PFSK-1 (cell line): ENCODE measurements around the gene PIF1.

Experiments
- FOXP2 ChIP-seq: optimal IDR thresholded peaks from 2 replicates; pipeline ENCODE3; 2011; ENCODE audit warnings: borderline replicate concordance, control low read depth, inconsistent platforms; ENCODE audit not compliant: insufficient read depth; ENCODE audit errors: extremely low read length, extremely low read depth
- POLR2AphosphoS5 ChIP-seq: IDR thresholded peaks from 2 replicates; pipeline ENCODE4 v1.6.1; 2012; ENCODE audit warnings: low read depth, mild to moderate bottlenecking, control low read depth, low read length, moderate library complexity
- REST ChIP-seq, 2 experiments: IDR thresholded peaks; 2 replicates each; pipeline versions ENCODE4 v1.6.1 to v1.8.0; 2011 to 2012; ENCODE audit warnings: low read depth in 2 of 2, low read length in 2 of 2, control low read depth in 1 of 2, inconsistent platforms in 1 of 2, mild to moderate bottlenecking in 1 of 2, moderate library complexity in 1 of 2; ENCODE audit not compliant: insufficient read depth in 1 of 2
- SIN3A ChIP-seq: IDR thresholded peaks from 2 replicates; pipeline ENCODE4 v1.6.1; 2012; ENCODE audit warnings: mild to moderate bottlenecking, low read length, moderate library complexity, borderline replicate concordance; ENCODE audit not compliant: insufficient read depth
- TAF1 ChIP-seq: IDR thresholded peaks from 2 replicates; pipeline ENCODE4 v1.6.1; 2012; ENCODE audit warnings: low read length, control low read depth, borderline replicate concordance; ENCODE audit not compliant: insufficient read depth

Gene PIF1

GRCh38 chr15:64865126-64865997 lies 39.9 kb upstream of the PIF1 start:
- TF ChIP-seq POLR2AphosphoS5 (no peak), FOXP2 (no peak), SIN3A (no peak), REST (IDR thresholded peaks at IDR 0.05; ENCODE audit: insufficient read depth in 1 of 2, low read depth in 2 of 2, low read length in 2 of 2) (no peak), TAF1 (no peak)

DNA sequence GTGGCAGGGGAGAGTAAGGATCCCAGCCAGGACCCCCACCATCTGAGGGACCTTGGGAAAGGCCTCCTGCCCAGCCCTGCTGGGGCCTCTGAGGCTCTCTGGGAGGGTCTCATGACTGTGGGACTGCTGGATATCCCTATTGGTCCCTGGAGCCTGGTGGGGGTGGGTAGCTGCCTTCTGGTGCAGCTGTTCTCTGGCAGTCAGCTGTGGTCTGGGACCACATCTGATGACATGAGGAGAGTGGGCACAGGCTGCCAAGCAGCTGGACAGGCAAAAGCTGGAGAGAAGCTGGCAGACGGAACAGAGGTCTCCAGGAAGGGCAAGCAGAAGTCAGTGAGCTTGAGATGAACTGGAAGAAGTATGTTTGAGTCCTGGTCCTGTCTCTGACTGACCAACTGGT lies 38.6 kb upstream of the PIF1 start:
- TF ChIP-seq SIN3A (no peak), FOXP2 (no peak), REST (IDR thresholded peaks at IDR 0.05; ENCODE audit: insufficient read depth in 1 of 2, low read depth in 2 of 2, low read length in 2 of 2) (no peak), POLR2AphosphoS5 (no peak), TAF1 (no peak)

- no peak for TF ChIP-seq FOXP2
- TF ChIP-seq SIN3A: no peak
- TF ChIP-seq TAF1: no peak
- no peak for TF ChIP-seq REST (IDR thresholded peaks at IDR 0.05; ENCODE audit: insufficient read depth in 1 of 2, low read depth in 2 of 2, low read length in 2 of 2)
- no peak for TF ChIP-seq POLR2AphosphoS5
These were observed 37.0 kb upstream of the PIF1 start for GRCh38 chr15:64862408-64862807.

DNA sequence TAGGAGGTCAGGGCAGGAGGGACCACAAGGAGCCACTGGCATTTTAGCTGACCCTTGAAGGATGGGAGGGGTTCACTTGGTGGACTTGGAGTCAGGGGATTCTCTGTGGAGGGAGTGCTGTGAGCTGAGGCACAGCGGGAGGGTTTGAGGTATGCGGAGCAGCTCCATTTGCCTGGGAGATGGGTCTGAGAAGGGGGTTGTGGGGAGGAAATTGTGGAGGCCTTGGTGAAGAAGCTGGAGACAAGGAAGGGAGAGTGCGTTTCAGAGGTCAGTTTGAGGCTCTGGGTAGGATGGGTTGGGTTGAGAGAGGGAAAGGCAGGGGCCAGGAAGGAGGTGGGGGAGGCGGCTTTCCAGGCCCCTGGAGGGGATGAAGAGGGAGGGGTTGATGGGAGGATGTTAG lies 36.5 kb upstream of the PIF1 start:
- TF ChIP-seq TAF1 (no peak), POLR2AphosphoS5 (no peak), SIN3A (no peak), FOXP2 (no peak), REST (IDR thresholded peaks at IDR 0.05; ENCODE audit: insufficient read depth in 1 of 2, low read depth in 2 of 2, low read length in 2 of 2) (no peak)
